ENCODE data around the gene STUM.

Gene STUM

GRCh38 chr1:226626577-226626956, 78.0 kb downstream of the STUM start:
- TF ChIP-seq CTCF (IDR thresholded peaks at IDR 0.05; ENCODE audit: poor library complexity, severe bottlenecking) = peak; percentile 56
- Histone ChIP-seq H3K9me3 (ENCODE audit: severe bottlenecking) (no peaks in the 10 kb centered on the region), H3K4me3 (ENCODE audit: severe bottlenecking) (no peak overlapping the region), H3K36me3 (ENCODE audit: low read depth) (no peaks in the 10 kb centered on the region), H3K27me3 (ENCODE audit: insufficient read depth, poor library complexity, severe bottlenecking) (no peaks in the 10 kb centered on the region), H3K27ac (ENCODE audit: poor library complexity, severe bottlenecking) (no peak overlapping the region), H3K4me1 (ENCODE audit: insufficient read depth, poor library complexity, severe bottlenecking) (no peaks in the 10 kb centered on the region)
- DNase-seq (ENCODE audit: low spot score) (no peak), ATAC-seq (ENCODE audit: low read depth) (no peak)

DNA sequence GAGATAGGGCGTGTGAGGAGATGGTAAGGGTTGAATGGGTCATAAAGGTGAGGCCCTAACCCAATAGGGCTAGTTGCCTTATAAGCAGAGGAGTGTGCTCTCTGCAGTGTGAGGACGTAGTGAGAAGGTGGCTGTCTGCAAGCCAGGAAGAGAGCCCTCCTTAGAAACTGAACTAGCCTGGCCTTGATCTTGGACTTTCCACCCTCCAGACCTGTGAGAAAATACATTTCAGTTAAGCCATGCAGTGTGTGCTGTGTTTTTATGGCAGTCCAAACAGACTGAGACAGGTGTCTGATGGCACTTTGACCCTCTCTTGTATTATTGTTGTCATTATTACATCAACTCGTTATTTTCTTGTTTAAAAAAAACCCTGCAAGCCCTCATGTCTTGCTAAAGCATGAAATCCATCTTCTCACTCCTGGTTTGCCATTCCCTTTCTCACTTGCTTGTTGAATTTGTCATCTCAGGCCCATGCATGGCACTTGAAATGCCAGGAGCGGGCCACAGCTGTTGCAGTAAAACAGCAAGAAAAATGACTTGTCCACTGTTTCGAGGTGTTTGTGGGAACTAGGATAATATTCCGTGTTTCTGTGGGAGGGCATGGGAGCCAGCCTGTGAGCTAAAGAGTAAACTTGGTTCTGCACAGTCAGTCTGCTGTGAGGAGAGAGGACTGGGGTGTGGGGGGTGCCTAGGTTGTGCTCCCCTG, 78.6 kb downstream of the STUM start:
- no peak for ATAC-seq (ENCODE audit: low read depth)
- Histone ChIP-seq H3K27me3 (ENCODE audit: insufficient read depth, poor library complexity, severe bottlenecking) (no peaks in the 10 kb centered on the region), H3K4me1 (ENCODE audit: insufficient read depth, poor library complexity, severe bottlenecking) (no peaks in the 10 kb centered on the region), H3K36me3 (ENCODE audit: low read depth) (no peaks in the 10 kb centered on the region), H3K4me3 (ENCODE audit: severe bottlenecking) (no peak overlapping the region), H3K9me3 (ENCODE audit: severe bottlenecking) (no peaks in the 10 kb centered on the region), H3K27ac (ENCODE audit: poor library complexity, severe bottlenecking) (no peak overlapping the region)
- DNase-seq (ENCODE audit: low spot score) = no peak
- no peak for TF ChIP-seq CTCF (IDR thresholded peaks at IDR 0.05; ENCODE audit: poor library complexity, severe bottlenecking)

- no peaks in the 10 kb centered on the region for H3K4me1 ChIP-seq (ENCODE audit: insufficient read depth, poor library complexity, severe bottlenecking)
- no peaks in the 10 kb centered on the region for H3K36me3 ChIP-seq (ENCODE audit: low read depth)
- H3K27me3 ChIP-seq (ENCODE audit: insufficient read depth, poor library complexity, severe bottlenecking) = no peaks in the 10 kb centered on the region
- no peak overlapping the region for H3K4me3 ChIP-seq (ENCODE audit: severe bottlenecking)
- DNase-seq (ENCODE audit: low spot score) = no peak
- no peaks in the 10 kb centered on the region for H3K9me3 ChIP-seq (ENCODE audit: severe bottlenecking)
- TF ChIP-seq CTCF (IDR thresholded peaks at IDR 0.05; ENCODE audit: poor library complexity, severe bottlenecking) = no peak
- no peak for ATAC-seq (ENCODE audit: low read depth)
- H3K27ac ChIP-seq (ENCODE audit: poor library complexity, severe bottlenecking) = no peak overlapping the region
Observed at GRCh38 chr1:226627924-226628611, 79.5 kb downstream of the STUM start.

GRCh38 chr1:226628612-226629155, 80.1 kb downstream of the STUM start:
- ATAC-seq (ENCODE audit: low read depth) = no peak
- no peak for TF ChIP-seq CTCF (IDR thresholded peaks at IDR 0.05; ENCODE audit: poor library complexity, severe bottlenecking)
- Histone ChIP-seq H3K4me3 (ENCODE audit: severe bottlenecking) (no peak overlapping the region), H3K36me3 (ENCODE audit: low read depth) (no peaks in the 10 kb centered on the region), H3K9me3 (ENCODE audit: severe bottlenecking) (no peaks in the 10 kb centered on the region), H3K27me3 (ENCODE audit: insufficient read depth, poor library complexity, severe bottlenecking) (no peaks in the 10 kb centered on the region), H3K27ac (ENCODE audit: poor library complexity, severe bottlenecking) (no peak overlapping the region), H3K4me1 (ENCODE audit: insufficient read depth, poor library complexity, severe bottlenecking) (no peaks in the 10 kb centered on the region)
- DNase-seq (ENCODE audit: low spot score) = no peak
